Measurements from ENCODE around the gene CREG1.

- TF ChIP-seq CTCF (IDR thresholded peaks at IDR 0.05) (no peak), RCOR1 (IDR thresholded peaks at IDR 0.05; ENCODE audit: low read depth, low read length) (no peak), POLR2A (IDR thresholded peaks at IDR 0.05; ENCODE audit: low read length) (no peak), PBX3 (IDR thresholded peaks at IDR 0.05) (no peak), HDAC2 (IDR thresholded peaks at IDR 0.05) (no peak), FOSB (CRISPR knock-in tag; IDR thresholded peaks at IDR 0.05) (no peak), JUN (IDR thresholded peaks at IDR 0.05) (no peak), CHD2 (IDR thresholded peaks at IDR 0.05; ENCODE audit: low read length, partially characterized antibody) (no peak), BCL3 (IDR thresholded peaks at IDR 0.05) (no peak), MAFK (IDR thresholded peaks at IDR 0.05; ENCODE audit: partially characterized antibody) (no peak), ZC3H11A (IDR thresholded peaks at IDR 0.05) (no peak), MAX (IDR thresholded peaks at IDR 0.05) (no peak), ESRRA (IDR thresholded peaks at IDR 0.05; ENCODE audit: borderline replicate concordance, low read length) (no peak), SREBF2 (IDR thresholded peaks at IDR 0.05) (no peak)
Observed at GRCh38 chr1:167500283-167500860, 53.2 kb downstream of the CREG1 start.

Measured in A549 (cell line).